ENCODE results near the gene VPREB1.

The VPREB1 gene

GRCh38 chr22:22229683-22230420 is 14.7 kb upstream of the VPREB1 start:
- no peak overlapping the region for H3K27ac ChIP-seq
- no peak for TF ChIP-seq CTCF (conservative IDR thresholded peaks at IDR 0.05)

GRCh38 chr22:22230438-22230837 is 14.1 kb upstream of the VPREB1 start:
- no peak overlapping the region for H3K27ac ChIP-seq
- TF ChIP-seq CTCF (conservative IDR thresholded peaks at IDR 0.05) = no peak

GRCh38 chr22:22233081-22233480 is 11.5 kb upstream of the VPREB1 start:
- no peak overlapping the region for H3K27ac ChIP-seq
- no peak for TF ChIP-seq CTCF (conservative IDR thresholded peaks at IDR 0.05)

DNA sequence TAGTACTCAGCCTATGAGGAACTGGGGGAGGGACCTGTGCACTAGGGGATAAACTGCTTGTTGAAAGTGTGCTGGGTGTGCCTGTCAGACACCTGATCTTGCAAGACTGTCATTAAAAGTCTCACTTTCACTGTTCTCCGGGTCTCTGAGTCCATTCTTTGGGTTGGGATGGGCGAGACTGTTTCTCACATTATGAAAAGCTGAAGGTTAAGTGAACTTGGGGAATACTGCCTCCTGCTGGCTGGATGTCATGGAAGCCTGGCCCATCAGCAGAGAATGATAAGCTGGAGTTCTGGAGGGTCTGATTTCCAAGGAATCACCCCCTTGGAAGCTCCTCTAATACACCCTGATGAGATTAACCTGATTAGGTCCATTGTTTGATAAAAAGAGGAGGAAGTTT is 9.0 kb upstream of the VPREB1 start:
- H3K27ac ChIP-seq = no peak overlapping the region
- TF ChIP-seq CTCF (conservative IDR thresholded peaks at IDR 0.05) = peak; percentile 16; the same call in 1 of the 2 replicates

GRCh38 chr22:22237521-22237920 is 7.1 kb upstream of the VPREB1 start:
- no peak for TF ChIP-seq CTCF (conservative IDR thresholded peaks at IDR 0.05)
- H3K27ac ChIP-seq = no peak overlapping the region

DNA sequence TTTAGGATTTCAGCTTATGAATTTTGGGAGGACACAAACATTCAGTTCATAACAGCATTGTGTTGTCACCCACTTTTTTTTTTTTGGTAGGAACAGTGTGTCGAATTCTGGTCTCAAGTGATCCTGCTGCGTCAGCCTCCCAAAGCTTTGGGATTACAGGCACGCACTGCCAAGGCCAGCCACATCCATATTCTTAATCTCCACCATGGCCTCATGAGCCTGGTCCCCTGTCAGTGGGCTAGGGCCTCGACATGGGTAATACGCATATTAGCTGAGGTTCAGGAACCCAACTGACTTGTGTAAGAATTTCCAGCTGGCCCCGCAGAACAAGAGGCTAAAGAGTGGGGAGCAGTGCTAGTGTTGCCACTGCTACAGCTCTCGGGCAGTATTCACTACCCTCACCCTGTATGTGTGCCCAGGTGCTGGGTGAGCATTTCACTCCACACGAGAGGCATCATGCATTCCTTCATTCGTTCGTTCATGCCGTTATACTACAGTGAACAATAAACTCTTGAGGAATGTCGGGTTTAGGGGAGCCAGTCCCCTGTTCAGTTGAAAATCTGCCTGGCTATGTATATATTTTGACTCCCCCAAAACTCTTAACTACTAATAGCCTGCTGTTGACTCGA is 5.2 kb upstream of the VPREB1 start:
- H3K27ac ChIP-seq = no peak overlapping the region
- TF ChIP-seq CTCF (conservative IDR thresholded peaks at IDR 0.05) = no peak

DNA sequence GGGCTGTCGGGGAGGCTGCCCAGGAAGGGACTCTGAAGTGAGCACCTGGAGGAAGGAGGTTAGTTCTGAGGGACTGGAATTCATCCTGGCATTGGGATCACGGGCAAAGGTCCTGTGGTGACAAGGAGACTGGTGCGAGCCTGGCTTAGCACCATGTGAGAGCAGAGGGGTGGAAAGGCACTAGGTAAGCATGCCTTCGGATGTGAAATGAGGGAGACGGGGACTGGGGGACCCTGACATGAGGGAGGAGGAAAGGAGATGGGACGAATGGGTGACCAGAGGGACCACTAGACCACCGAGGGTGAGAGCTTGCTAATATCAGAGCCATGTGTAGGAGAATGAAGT is 3.1 kb upstream of the VPREB1 start:
- no peak overlapping the region for H3K27ac ChIP-seq
- TF ChIP-seq CTCF (conservative IDR thresholded peaks at IDR 0.05) = no peak
